Fibroblast of lung (primary cell): Measurements from ENCODE around the gene MRPL48. TPM values are rescaled to one million over a fixed set of nuclear protein-coding genes. Genes with fewer than 3 reads are reported as not detected.

Experiments used
- DNase-seq, 2 donors: peaks; one replicate each; pipeline versions ENCODE4 v3.0.0 to v3.0.0-alpha.2; 2010; ENCODE audit warnings: low read depth in 2 of 2
- H2AFZ ChIP-seq: 2 replicates; pipeline ENCODE4 v1.5.1; 2012; ENCODE audit warnings: low read length, control low read depth, inconsistent platforms
- H3K27ac ChIP-seq: 2 replicates; pipeline ENCODE4 v1.5.1; 2011; ENCODE audit warnings: low read length, control low read depth; ENCODE audit not compliant: insufficient read depth
- H3K27me3 ChIP-seq: 2 replicates; pipeline ENCODE4 v1.5.1; 2011; ENCODE audit warnings: mild to moderate bottlenecking, low read length; ENCODE audit not compliant: control insufficient read depth, insufficient read depth
- H3K36me3 ChIP-seq: 2 replicates; pipeline ENCODE4 v1.5.1; 2011; ENCODE audit warnings: low read length; ENCODE audit not compliant: control insufficient read depth, insufficient read depth
- H3K4me1 ChIP-seq: 2 replicates; pipeline ENCODE4 v1.5.1; 2011; ENCODE audit warnings: low read length; ENCODE audit not compliant: control insufficient read depth, insufficient read depth; ENCODE audit errors: extremely low read depth
- H3K4me2 ChIP-seq: 2 replicates; pipeline ENCODE4 v1.5.1; 2011; ENCODE audit warnings: low read length, control low read depth; ENCODE audit not compliant: insufficient read depth; ENCODE audit errors: extremely low read depth
- H3K4me3 ChIP-seq, 4 experiments: fragments of 200-600 bp in 1 of 4; sonication (generic) in 1 of 4; replicated peaks in 1 of 4; 2 replicates each; pipeline ENCODE4 v1.5.1; 2011 to 2016; ENCODE audit warnings: low read length in 4 of 4, low read depth in 3 of 4, mild to moderate bottlenecking in 3 of 4, control low read depth in 2 of 4, inconsistent platforms in 1 of 4, mixed read lengths in 1 of 4; ENCODE audit not compliant: insufficient read depth in 1 of 4; ENCODE audit errors: control extremely low read depth in 1 of 4
- H3K79me2 ChIP-seq: 2 replicates; pipeline ENCODE4 v1.5.1; 2012; ENCODE audit warnings: mild to moderate bottlenecking, low read length, inconsistent platforms; ENCODE audit not compliant: control insufficient read depth, insufficient read depth
- H3K9ac ChIP-seq: 2 replicates; pipeline ENCODE4 v1.5.1; 2011; ENCODE audit warnings: mild to moderate bottlenecking, low read length, control low read depth; ENCODE audit not compliant: insufficient read depth
- H3K9me3 ChIP-seq: 2 replicates; pipeline ENCODE4 v1.5.1; 2012; ENCODE audit warnings: low read depth, low read length; ENCODE audit not compliant: control insufficient read depth, insufficient read depth
- H4K20me1 ChIP-seq: 2 replicates; pipeline ENCODE4 v1.5.1; 2011; ENCODE audit warnings: low read length; ENCODE audit not compliant: control insufficient read depth, insufficient read depth; ENCODE audit errors: extremely low read depth
- CTCF ChIP-seq, 2 donors: IDR thresholded peaks in 1 of 2; conservative IDR thresholded peaks in 1 of 2; 1 replicate in 1 of 2; 2 replicates in 1 of 2; pipeline ENCODE4 v1.5.1; 2011 to 2012; ENCODE audit warnings: low read length in 2 of 2, control low read depth in 1 of 2, inconsistent platforms in 1 of 2, low read depth in 1 of 2, mild to moderate bottlenecking in 1 of 2
- EZH2 ChIP-seq: IDR thresholded peaks from 2 replicates; pipeline ENCODE4 v1.5.1; 2012; ENCODE audit warnings: low read length, control low read depth, mild to moderate bottlenecking; ENCODE audit errors: missing control alignments
- polyA plus RNA-seq, 2 donors: library from polyadenylated mRNA; depleted of rRNA in 1 of 2; stranded (reverse) in 1 of 2; unstranded in 1 of 2; fragments of >200 nt; gene quantifications; 2 replicates each; pipeline ENCODE4 v1.2.1, GENCODE V29; 2011 to 2012; ENCODE audit warnings: missing spikeins in 1 of 2
- total RNA-seq: library from RNA; depleted of rRNA; stranded (reverse); fragments of >200 nt; gene quantifications from 2 replicates; pipeline ENCODE4 v1.2.1, GENCODE V29; 2014

Gene MRPL48
- total and polyA plus RNA-seq, 2 donors (not counting 1 experiment from before 2014, with no cell fraction given): 32.9 to 46.2 TPM

- no peaks in the 10 kb centered on the region for H3K9me3 ChIP-seq
- no peak overlapping the region for H3K9ac ChIP-seq
- no peaks in the 10 kb centered on the region for H3K36me3 ChIP-seq
- no peaks in the 10 kb centered on the region for H4K20me1 ChIP-seq
- no peaks in the 10 kb centered on the region for H3K79me2 ChIP-seq
- H3K4me1 ChIP-seq: no peaks in the 10 kb centered on the region
- no peak overlapping the region for H3K4me3 ChIP-seq
- no peak overlapping the region for H3K27ac ChIP-seq
- no peak for TF ChIP-seq EZH2
- TF ChIP-seq CTCF (conservative IDR thresholded peaks at IDR 0.05 in 1 of 2, IDR thresholded peaks at IDR 0.05 in 1 of 2; ENCODE audit: low read depth in 1 of 2, low read length in 2 of 2): no peak
- no peak overlapping the region for H2AFZ ChIP-seq
- H3K27me3 ChIP-seq: no peaks in the 10 kb centered on the region
- H3K4me2 ChIP-seq: no peak overlapping the region
- DNase-seq: peak in 1 of 2 donors; percentile 31
Measured at GRCh38 chr11:73854680-73855079, 67.0 kb downstream of the MRPL48 start.

- H3K4me2 ChIP-seq: no peak overlapping the region
- H3K4me3 ChIP-seq: no peak overlapping the region
- no peaks in the 10 kb centered on the region for H4K20me1 ChIP-seq
- no peak overlapping the region for H3K9ac ChIP-seq
- no peaks in the 10 kb centered on the region for H3K79me2 ChIP-seq
- H3K27ac ChIP-seq: no peak overlapping the region
- H3K36me3 ChIP-seq: no peaks in the 10 kb centered on the region
- H3K27me3 ChIP-seq: no peaks in the 10 kb centered on the region
- H2AFZ ChIP-seq: no peak overlapping the region
- DNase-seq: no peak
- no peak for TF ChIP-seq EZH2
- TF ChIP-seq CTCF (conservative IDR thresholded peaks at IDR 0.05 in 1 of 2, IDR thresholded peaks at IDR 0.05 in 1 of 2; ENCODE audit: low read depth in 1 of 2, low read length in 2 of 2): no peak
- no peaks in the 10 kb centered on the region for H3K9me3 ChIP-seq
- no peaks in the 10 kb centered on the region for H3K4me1 ChIP-seq
Measured at GRCh38 chr11:73856031-73856567, 68.4 kb downstream of the MRPL48 start.

- no peak overlapping the region for H3K4me3 ChIP-seq
- H3K27me3 ChIP-seq: no peaks in the 10 kb centered on the region
- TF ChIP-seq EZH2: no peak
- TF ChIP-seq CTCF (conservative IDR thresholded peaks at IDR 0.05 in 1 of 2, IDR thresholded peaks at IDR 0.05 in 1 of 2; ENCODE audit: low read depth in 1 of 2, low read length in 2 of 2): no peak
- H3K4me1 ChIP-seq: no peaks in the 10 kb centered on the region
- no peak overlapping the region for H3K27ac ChIP-seq
- H2AFZ ChIP-seq: no peak overlapping the region
- H3K9me3 ChIP-seq: no peaks in the 10 kb centered on the region
- DNase-seq: peak in 1 of 2 donors; percentile 14
- H3K4me2 ChIP-seq: no peak overlapping the region
- no peaks in the 10 kb centered on the region for H3K79me2 ChIP-seq
- no peaks in the 10 kb centered on the region for H4K20me1 ChIP-seq
- H3K36me3 ChIP-seq: no peaks in the 10 kb centered on the region
- H3K9ac ChIP-seq: no peak overlapping the region
Measured at GRCh38 chr11:73859671-73860070, 72.0 kb downstream of the MRPL48 start.
